GM19035 (cell line): ENCODE results near the gene NUBP2.

Source experiments
- ATAC-seq: cut with Tn5 transposase; IDR thresholded peaks from one replicate; pipeline ENCODE4 v1.9.1; 2021; ENCODE audit not compliant: unreplicated experiment

The NUBP2 gene

DNA sequence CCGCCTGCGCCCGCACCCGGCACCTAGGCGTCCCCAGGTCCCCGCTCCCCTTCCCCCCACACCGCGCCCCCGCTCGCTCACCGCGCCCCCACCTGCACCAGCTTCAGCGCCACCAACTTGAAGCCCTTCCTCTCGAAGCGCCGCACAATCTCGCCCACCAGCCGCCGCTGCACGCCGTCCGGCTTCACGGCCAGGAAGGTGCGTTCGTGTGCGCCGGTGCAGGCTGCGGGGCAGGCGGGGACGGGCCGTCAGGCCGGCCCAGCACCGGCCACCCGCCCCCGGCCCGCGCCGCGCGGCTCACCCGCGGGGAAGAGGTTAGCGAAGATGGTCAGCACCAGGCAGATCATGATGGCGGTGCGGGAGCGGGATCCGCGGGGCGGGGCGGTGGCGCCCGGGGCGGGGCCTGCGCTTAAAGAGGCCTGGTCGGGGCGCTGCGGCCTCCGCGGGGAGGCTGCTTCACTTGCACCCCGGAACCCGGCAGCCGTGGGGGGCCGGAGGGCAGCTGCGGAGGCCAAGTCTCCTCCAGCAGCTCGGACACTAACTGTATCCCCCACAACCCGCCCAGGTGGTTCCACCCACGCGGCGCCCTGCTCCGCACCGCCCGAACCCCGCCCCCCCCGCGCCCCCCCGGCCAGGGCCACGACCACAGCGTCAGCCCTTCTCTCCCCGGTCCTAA is 11.4 kb upstream of the NUBP2 start, which contains the start of gene NME3:
Gene NME3, minus strand, starts transcription at position 356 of the 676 bp plus-strand sequence. Its CDS starts 9 bp downstream, at position 347.
- ATAC-seq: peak; percentile 33

DNA sequence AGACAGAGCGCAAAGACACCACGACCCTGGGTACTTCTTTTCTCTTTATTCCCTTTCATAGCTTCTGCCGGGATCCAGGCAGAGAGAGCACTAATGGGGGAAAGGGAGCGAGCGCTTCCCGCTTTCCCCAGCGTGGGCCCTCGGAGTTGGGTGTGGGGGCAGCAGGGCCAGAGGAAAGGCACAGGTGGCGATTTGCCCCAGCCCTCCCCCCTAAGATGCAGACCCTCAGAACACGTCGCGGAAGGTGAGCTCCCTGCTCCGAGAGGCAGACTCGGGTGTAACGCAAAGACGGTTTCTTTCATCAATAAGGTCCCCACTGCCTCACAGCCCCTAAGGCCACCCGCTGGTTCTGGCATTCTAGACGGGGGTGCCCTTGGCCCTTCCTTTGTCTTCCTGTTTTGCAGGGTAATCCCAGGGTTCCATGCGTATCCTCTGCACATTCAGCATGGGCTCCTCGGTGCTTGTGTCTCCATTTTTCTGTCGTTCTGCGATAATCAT is 10.8 kb upstream of the NUBP2 start:
- no peak for ATAC-seq

GRCh38 chr16:1772362-1772907 is 10.3 kb upstream of the NUBP2 start, which contains the start of gene EME2:
Gene EME2, plus strand, starts transcription at chr16:1772810. Its CDS starts 418 bp downstream, at chr16:1773228.
- ATAC-seq: peak; percentile 10

DNA sequence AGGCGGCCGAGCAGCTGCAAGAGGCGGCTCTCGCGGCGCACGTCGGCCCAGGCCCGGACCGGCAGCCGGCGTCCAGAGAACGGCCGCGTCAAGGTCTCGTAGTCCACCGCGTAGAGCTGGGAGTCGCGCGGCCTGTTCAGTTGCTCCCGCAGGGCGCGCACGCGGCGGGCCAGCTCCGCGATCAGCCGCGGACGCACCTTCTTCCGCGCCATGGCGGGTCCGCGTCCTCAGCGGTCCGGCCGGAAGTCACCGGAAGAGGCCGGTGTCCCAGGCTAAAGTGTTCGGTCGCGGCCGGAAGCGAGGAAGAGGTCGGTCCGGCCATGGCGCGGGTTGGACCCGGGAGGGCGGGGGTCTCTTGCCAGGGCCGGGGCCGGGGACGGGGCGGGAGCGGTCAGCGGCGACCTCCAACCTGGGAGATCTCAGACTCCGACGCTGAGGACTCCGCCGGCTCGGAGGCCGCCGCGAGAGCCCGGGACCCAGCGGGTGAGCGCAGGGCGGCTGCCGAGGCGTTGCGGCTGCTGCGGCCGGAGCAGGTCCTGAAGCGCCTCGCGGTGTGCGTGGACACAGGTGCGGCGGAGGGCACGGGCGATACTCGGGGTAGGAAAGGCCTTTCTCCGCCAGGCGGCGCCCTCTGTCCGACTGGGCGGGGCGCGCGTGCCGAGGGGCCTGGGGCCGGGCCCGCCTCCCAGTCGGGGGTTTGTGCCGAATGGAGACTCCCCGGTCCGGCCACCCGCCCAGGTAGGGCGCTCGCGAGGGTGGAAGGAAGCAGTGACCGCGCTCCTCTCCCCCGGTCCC is 9.7 kb upstream of the NUBP2 start, which contains the start of gene MRPS34:
Gene MRPS34, minus strand, starts transcription at position 227 of the 795 bp plus-strand sequence. Its CDS starts 15 bp downstream, at position 212.
- ATAC-seq: peak; percentile 51

GRCh38 chr16:1773703-1774447 is 8.9 kb upstream of the NUBP2 start:
- ATAC-seq: no peak

GRCh38 chr16:1774448-1774780 is 8.3 kb upstream of the NUBP2 start:
- no peak for ATAC-seq

DNA sequence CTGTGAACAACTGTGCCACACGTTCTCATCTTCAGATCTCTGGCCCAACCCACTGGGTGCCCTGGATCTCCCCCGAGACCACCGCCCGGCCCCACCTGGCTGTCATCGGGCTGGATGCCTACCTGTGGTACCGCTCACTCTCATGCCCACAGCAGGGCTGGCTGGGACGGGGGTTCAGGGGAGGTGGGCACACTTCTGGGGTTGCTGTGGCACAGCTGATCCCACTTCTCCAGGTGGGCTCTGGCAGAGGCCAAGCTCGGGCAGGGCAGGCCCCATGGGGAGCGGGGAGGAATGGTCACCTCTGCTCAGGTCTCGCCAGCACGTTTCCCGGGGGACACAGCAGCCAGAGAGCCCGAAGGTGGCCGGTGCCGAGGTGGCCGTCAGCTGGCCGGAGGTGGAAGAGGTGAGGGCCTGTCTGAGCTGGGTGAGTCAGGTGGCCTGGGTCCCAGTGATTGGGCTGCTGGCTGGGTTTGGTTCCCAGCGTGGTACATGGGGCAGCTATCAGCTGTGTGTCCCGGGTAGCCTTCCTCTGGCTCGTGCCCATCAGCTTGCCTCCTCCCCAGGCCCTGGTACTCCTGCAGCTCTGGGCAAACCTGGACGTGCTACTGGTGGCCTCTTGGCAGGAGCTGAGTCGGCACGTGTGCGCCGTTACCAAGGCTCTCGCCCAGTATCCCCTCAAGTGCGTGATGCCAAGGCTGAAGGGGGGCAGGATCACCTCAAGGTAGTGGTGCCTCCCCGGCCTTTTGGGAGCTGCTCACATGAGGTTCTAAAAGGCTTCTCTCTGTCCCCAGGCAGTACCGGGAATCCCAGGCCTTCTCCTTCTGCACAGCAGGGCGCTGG is 7.5 kb upstream of the NUBP2 start:
- ATAC-seq: no peak

DNA sequence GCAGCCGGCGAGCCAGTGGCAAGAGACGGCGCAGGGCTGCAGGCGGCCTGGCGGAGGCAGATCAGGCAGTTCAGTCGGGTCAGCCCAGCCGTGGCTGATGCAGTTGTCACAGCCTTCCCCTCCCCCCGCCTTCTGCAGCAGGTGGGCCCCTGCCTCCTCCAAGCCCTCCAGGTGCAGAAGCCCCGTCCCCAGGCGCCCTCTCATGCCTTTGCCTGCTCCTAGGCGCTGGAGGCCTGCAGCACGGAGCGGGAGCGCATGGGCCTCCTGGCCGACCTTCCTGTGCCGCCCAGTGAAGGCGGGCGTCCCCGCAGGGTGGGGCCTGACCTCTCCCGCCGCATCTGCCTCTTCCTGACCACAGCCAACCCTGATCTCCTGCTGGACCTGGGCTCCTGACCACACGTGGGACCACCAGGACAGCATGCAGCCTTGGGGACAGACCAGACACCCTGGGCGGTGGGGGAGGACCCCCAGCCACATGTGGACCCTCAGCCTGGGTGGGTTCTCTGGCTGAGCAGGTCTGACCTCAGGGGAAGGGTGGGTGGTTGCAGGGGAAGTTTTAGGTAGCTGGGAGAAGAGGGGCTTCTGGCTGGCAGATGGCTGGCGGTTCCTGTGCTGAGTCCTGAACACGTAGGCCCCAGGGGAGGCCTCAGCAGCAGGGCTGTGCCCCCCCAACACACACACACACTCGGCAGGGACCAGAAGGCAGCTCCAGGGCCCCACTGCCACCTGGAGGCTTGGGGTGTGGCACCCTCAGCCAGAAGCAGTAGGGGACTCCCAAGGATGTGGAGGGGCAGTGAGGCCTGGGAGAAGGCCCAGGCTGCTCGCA is 6.7 kb upstream of the NUBP2 start:
- no peak for ATAC-seq

DNA sequence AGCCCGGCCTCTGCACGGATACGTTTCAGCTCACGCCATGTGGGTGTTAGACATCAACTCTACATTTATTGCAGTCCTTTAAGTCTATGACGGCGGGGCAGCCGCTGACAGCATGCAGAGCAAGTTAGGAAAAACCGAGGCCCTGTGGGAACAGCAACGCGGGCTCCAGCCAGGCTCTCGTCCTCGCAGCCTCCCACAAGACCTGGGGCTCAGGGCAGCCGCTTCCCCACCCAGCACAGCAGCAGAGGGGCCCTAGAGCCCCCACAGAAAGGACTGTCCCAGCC is 6.1 kb upstream of the NUBP2 start:
- ATAC-seq: no peak

GRCh38 chr16:1776991-1777374 is 5.8 kb upstream of the NUBP2 start:
- ATAC-seq: no peak

DNA sequence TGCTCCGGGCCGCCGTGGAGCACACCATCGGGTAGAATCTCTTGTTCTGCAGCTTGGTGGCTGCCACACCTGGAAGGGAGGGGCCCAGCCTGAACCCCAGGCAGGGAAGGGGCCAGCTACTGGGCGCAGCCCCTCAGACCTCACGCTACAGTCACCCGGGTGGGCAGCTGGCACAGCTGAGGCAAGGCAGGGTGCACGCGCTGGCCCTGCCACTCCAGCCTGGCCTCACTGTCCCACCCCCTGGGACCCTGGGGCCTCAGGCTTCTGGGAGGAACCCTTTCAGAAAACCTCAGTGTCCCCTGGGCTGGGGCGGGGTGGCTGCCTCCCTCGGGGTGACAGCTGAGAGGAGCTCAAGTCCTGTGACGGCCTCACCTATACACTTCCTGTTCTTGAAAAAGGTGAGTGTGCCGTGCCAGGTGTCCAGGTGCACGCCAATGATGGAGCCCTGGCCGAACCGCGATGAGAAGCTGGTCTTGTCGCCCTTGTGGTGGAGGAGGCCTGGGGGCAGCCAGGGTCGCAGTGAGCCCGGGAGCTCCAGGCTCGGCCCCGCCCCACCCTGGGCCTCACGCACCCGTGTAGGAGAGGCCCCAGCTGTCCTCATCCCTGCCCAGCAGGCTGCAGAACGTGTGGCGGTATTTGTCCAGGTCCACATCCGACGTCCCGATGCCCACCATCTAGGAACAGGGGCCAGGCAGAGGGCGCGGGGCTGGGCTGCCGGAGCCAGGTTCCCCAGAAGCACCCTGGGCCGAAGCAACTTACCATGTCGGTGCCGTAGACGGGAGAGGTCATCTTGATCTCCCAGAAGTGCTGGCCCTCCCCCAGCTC is 5.2 kb upstream of the NUBP2 start:
- ATAC-seq: no peak

- no peak for ATAC-seq
Measured at GRCh38 chr16:1778200-1779179, 4.3 kb upstream of the NUBP2 start.

DNA sequence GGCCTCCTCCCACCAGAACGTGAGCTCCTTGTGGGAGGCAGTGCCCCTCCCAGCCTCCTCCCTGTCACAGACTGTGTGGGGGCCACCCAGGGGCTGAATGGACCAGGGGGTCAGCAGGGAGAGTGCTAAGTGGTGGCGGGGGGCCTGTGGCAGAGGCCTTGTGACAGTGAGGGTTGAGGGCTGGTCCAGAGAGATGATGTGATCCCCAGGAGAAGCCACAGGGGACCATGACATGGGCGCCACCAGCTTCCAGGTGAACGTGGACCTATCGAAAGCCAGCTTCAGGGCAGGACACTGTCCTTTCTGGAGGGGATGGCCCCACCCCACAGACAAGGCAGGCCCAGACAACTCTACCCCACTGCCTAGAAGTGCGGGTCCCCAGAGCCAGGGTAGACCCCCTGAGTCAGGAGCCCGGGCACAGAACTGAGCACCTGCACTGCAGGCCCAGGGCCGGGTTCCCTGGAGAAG is 3.5 kb upstream of the NUBP2 start:
- no peak for ATAC-seq

GRCh38 chr16:1779741-1780676 is 2.8 kb upstream of the NUBP2 start:
- no peak for ATAC-seq

DNA sequence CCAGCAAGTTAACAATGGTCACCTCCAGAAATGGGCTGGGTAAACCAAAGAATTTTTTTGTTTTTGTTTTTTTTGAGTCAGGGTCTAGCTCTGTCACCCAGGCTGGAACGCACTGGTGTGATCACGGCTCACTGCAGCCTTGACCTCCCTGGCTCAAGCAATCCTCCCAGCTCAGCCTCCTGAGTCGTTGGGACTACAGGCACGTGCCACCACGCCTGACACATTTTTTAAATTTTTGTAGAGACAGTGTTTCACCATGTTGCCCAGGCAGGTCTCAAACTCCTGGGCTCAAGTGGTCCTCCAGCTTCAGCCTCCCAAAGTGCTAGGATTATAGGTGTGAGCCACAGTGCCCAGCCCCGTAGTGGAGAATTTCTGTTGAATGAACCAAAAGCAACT is 2.1 kb upstream of the NUBP2 start:
- no peak for ATAC-seq

DNA sequence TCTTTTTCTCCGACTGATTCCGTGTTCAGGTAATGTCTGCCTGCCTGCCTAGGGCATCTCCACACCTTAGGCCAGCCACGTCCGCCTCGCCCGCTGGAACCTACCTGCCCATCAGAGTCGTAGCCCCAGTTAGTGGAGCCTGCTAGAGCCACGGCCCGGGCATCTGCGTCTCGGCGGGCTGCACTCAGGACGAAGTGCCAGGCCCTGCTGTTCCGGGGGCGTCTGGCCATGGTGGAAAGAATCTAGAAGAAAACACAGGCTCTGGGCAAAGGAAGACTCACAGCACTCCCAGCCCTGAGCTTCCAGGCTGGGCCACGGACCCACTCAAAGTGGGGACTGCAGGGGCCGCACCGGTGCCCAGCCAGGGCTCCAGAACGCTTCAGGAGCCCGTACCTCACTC is 1.5 kb upstream of the NUBP2 start:
- no peak for ATAC-seq
